ENCODE measurements around the gene INTS14. TPM values are rescaled to one million over a fixed set of nuclear protein-coding genes. Genes with fewer than 3 reads are reported as not detected.

INTS14 gene
- total and polyA plus RNA-seq, 10 donors = 17.2 to 71.3 (median 38.9) TPM

DNA sequence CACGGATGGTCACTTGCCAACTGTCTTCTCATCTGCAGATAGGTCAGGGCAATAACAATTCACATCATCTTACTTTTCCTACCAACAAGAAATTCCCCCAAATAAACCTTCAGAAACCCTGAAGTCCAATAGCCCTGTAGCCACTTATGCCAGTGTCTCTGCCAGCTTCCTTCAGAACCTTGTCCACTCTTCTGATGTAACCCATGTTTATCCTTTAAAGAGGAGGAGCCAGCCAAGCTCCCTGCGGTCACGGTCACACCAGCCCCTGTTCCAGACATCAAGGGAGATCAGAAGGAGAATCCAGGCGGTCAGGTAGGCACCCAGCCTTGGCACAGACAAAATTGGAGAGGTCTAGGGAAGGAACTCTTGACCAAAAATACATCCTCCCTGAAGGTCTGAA, 34.5 kb upstream of the INTS14 start:
- Histone ChIP-seq H3K27me3 (replicated peaks in 1 of 7) (no peaks in the 10 kb centered on the region), H3K36me3 (peaks cover 0 to 8% (median 0%) of the 10 kb centered on the region in 6 donors), H3K9me3 (no peaks in the 10 kb centered on the region), H3K4me3 (no peak overlapping the region), H3K4me1 (peaks cover 0 to 10% (median 0%) of the 10 kb centered on the region in 6 donors), H3K27ac (no peak overlapping the region)
- no peak for TF ChIP-seq CTCF (IDR thresholded peaks at IDR 0.05 in 8 of 11, conservative IDR thresholded peaks at IDR 0.05 in 3 of 11)
- no peak for TF ChIP-seq POLR2AphosphoS5 (IDR thresholded peaks at IDR 0.05)
- no peak for TF ChIP-seq POLR2A (IDR thresholded peaks at IDR 0.05)
- WGBS, 5 donors = 92 to 100% (median 96%) methylated on average over 4 of the region's 4 CpGs
- intact Hi-C loops (cut with DNase I; ENCODE audit: low total_unique reads) = no loop called here
- DNase-seq = no peak

DNA sequence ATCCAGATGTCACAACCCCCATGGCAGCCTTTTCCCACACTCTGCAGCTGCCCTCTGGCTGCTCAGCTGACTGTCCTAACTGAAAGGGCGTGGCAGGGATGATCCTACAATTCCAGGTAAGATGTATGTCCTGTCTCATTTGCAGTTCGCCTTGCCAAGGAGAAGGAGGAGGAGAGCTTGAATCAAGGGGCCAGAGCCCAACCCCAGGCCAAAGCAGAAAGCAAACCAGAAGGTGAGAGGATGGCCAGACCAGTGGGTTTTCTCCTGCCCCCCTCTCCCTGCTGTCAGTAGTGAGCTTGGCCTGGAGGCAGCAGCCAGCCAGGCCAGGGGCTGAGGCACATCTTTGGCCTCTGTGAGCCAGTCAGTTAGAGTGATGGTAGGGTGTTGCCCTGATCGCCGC, 33.4 kb upstream of the INTS14 start:
- TF ChIP-seq POLR2AphosphoS5 (IDR thresholded peaks at IDR 0.05) (no peak), CTCF (IDR thresholded peaks at IDR 0.05 in 8 of 11, conservative IDR thresholded peaks at IDR 0.05 in 3 of 11) (no peak), POLR2A (IDR thresholded peaks at IDR 0.05) (no peak)
- Histone ChIP-seq H3K4me1 (peaks cover 0 to 7% (median 0%) of the 10 kb centered on the region in 6 donors), H3K27me3 (replicated peaks in 1 of 7) (no peaks in the 10 kb centered on the region), H3K36me3 (peaks cover 0 to 6% (median 0%) of the 10 kb centered on the region in 6 donors), H3K9me3 (no peaks in the 10 kb centered on the region), H3K27ac (no peak overlapping the region), H3K4me3 (no peak overlapping the region)
- no peak for DNase-seq
- intact Hi-C loops (cut with DNase I; ENCODE audit: low total_unique reads) = no loop called here
- 95 to 100% (median 96%) methylated on average over 4 of the region's 4 CpGs for WGBS, 5 donors

DNA sequence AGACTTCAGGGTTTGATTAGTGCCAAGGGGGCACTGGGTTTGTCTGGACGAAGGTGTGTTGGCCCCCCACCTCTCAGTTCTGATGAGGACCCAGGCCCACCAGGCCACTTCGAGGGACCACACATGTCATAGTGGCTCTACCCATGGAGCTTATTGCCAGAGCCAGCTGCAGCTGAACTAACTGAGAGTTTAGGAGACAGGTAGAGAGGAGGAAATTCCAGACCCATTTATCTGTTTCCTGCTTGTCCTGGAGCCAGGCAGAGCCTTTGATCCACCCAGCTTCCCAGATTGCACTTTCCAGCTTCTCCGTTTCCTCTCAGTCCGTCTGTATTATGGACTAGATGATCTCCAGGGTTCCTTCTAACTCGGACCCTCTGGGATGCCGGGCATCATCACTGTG, 31.7 kb upstream of the INTS14 start:
- no peak overlapping the region for H3K4me3 ChIP-seq
- H3K27ac ChIP-seq = no peak overlapping the region
- H3K9me3 ChIP-seq = no peaks in the 10 kb centered on the region
- intact Hi-C loops (cut with DNase I; ENCODE audit: low total_unique reads) = no loop called here
- peaks cover 0 to 6% (median 0%) of the 10 kb centered on the region in 6 donors for H3K36me3 ChIP-seq
- TF ChIP-seq POLR2AphosphoS5 (IDR thresholded peaks at IDR 0.05) = no peak
- TF ChIP-seq CTCF (IDR thresholded peaks at IDR 0.05 in 8 of 11, conservative IDR thresholded peaks at IDR 0.05 in 3 of 11) = no peak
- TF ChIP-seq POLR2A (IDR thresholded peaks at IDR 0.05) = no peak
- no peak for DNase-seq
- peaks cover 0 to 20% (median 10%) of the 10 kb centered on the region in 6 donors for H3K4me1 ChIP-seq
- WGBS, 5 donors = 74 to 83% (median 77%) methylated on average over 5 to 6 of the region's 6 CpGs
- H3K27me3 ChIP-seq (replicated peaks in 1 of 7) = no peaks in the 10 kb centered on the region

DNA sequence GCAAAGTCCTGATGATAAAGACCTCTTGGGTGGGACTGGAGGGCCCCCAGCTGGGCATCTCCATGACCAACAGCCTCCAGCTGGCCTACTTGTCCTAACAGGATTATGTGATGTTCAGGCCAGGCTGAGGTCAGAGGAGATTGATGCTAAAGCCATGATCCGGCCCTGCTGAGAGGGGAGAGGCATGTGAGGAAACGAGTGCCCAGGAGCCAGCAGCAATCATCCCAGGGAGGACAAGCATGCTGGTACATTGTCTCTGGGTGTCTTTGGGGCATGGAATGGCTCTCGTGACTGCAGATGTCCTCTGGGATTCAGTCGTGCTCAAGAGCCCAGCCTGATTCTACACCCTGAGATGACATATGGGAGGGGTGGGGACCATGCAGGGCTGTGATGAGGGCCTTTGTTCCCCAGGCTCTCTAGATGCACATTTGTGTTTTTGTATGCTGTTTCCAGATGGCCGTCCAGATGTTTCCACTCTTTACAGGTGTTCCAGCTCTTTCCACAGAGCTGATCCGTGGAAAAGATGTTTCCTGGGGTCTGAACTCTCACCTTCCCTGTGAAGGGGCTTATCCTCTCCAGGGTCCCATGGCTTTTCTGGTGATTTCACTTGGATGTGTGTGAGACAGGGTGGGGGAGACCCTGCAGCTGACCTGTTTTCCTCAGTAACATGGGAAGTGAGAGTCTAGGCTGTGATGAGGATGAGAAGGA, 31.0 kb upstream of the INTS14 start:
- TF ChIP-seq CTCF (IDR thresholded peaks at IDR 0.05 in 8 of 11, conservative IDR thresholded peaks at IDR 0.05 in 3 of 11) (no peak), POLR2AphosphoS5 (IDR thresholded peaks at IDR 0.05) (peak in 1 of 3 donors; percentile 42), POLR2A (IDR thresholded peaks at IDR 0.05) (no peak)

More for the DNA sequence above, 31.0 kb upstream of the INTS14 start:
- H3K27me3 ChIP-seq (replicated peaks in 1 of 7) = no peaks in the 10 kb centered on the region
- no peak overlapping the region for H3K4me3 ChIP-seq
- 79 to 85% (median 81%) methylated on average over 6 of the region's 6 CpGs for whole genome bisulfite sequencing, 5 donors
- peaks cover 0 to 5% (median 0%) of the 10 kb centered on the region in 6 donors for H3K36me3 ChIP-seq
- no peak for DNase-seq
- H3K9me3 ChIP-seq = no peaks in the 10 kb centered on the region
- H3K27ac ChIP-seq = no peak overlapping the region
- peaks cover 0 to 20% (median 10%) of the 10 kb centered on the region in 6 donors for H3K4me1 ChIP-seq
- intact Hi-C loops (cut with DNase I; ENCODE audit: low total_unique reads) = no loop called here

All from spleen (tissue), 11 donors.